HepG2 (cell line): ENCODE data around the gene ZDHHC14. TPM values are rescaled to one million over a fixed set of nuclear protein-coding genes. Genes with fewer than 3 reads are reported as not detected.

Source experiments
- HBP1 ChIP-seq: IDR thresholded peaks from 2 replicates; pipeline ENCODE4 v1.6.1; 2016; ENCODE audit warnings: low read depth, control low read depth
- HIC2 ChIP-seq: sonication (generic); formaldehyde crosslinking; IDR thresholded peaks from 2 replicates; pipeline ENCODE4 v1.9.0; 2022; ENCODE audit warnings: low read depth, missing genetic modification reagents
- KLF13 ChIP-seq: sonication (generic); formaldehyde crosslinking; IDR thresholded peaks from 2 replicates; pipeline ENCODE4 v1.4.0; 2020; ENCODE audit warnings: mild to moderate bottlenecking, missing genetic modification reagents
- RFX5 ChIP-seq: IDR thresholded peaks from 2 replicates; pipeline ENCODE4 v1.6.1; 2011; ENCODE audit warnings: low read depth, low read length, improper control_type of control experiment
- TERF1 ChIP-seq: sonication (generic); formaldehyde crosslinking; IDR thresholded peaks from 2 replicates; pipeline ENCODE4 v1.8.0; 2022; ENCODE audit warnings: mild to moderate bottlenecking, missing genetic modification reagents, moderate library complexity
- TMF1 ChIP-seq: sonication (generic); formaldehyde crosslinking; IDR thresholded peaks from 2 replicates; pipeline ENCODE4 v1.8.1; 2022; ENCODE audit warnings: low read depth, missing genetic modification reagents
- ZNF331 ChIP-seq: sonication (generic); formaldehyde crosslinking; IDR thresholded peaks from 2 replicates; pipeline ENCODE4 v1.4.0; 2020; ENCODE audit warnings: missing genetic modification reagents
- ZNF609 ChIP-seq: sonication (generic); formaldehyde crosslinking; IDR thresholded peaks from 2 replicates; pipeline ENCODE4 v1.4.0; 2020; ENCODE audit warnings: mild to moderate bottlenecking, missing genetic modification reagents, borderline replicate concordance
- polyA plus RNA-seq, 8 experiments: library from polyadenylated mRNA; depleted of rRNA in 3 of 8; stranded (reverse) in 7 of 8; unstranded in 1 of 8; fragments of >200 nt; fragmentation: Illumina TruSeq in 4 of 8; extraction: Trizol in 4 of 8; gene quantifications; 2 replicates each; pipeline versions ENCODE4 v1.2.1 to v1.2.3, GENCODE V29; 2011 to 2016; ENCODE audit warnings: low read depth in 4 of 8, missing spikeins in 1 of 8, mixed read lengths in 1 of 8; ENCODE audit not compliant: insufficient read depth in 1 of 8
- total RNA-seq, 5 experiments: library from RNA; depleted of rRNA; stranded (reverse); fragments of >200 nt; fragmentation: Illumina TruSeq; extraction: Trizol; gene quantifications; 2 replicates each; pipeline ENCODE4 v1.2.3, GENCODE V29; 2016; ENCODE audit warnings: low read depth in 1 of 5

The ZDHHC14 gene
- total and polyA plus RNA-seq, 2 of the 13 experiments (the other 11 are each of a cell fraction or from before 2014, with no cell fraction given), result 3.7 to 9.5 TPM

GRCh38 chr6:157640746-157641451 lies 259.9 kb downstream of the ZDHHC14 start (continued):
- no peak for TF ChIP-seq ZNF609 (CRISPR knock-in tag)
- TF ChIP-seq HIC2 (CRISPR knock-in tag), result no peak
- no peak for TF ChIP-seq ZNF331 (CRISPR knock-in tag)
- no peak for TF ChIP-seq HBP1 (CRISPR knock-in tag)
- TF ChIP-seq KLF13 (CRISPR knock-in tag), result no peak
- TF ChIP-seq TERF1 (CRISPR knock-in tag), result no peak
- no peak for TF ChIP-seq TMF1
- TF ChIP-seq RFX5, result no peak
